OCI-LY1 (cell line): Measurements from ENCODE around the gene MOCS1.

Source experiments
- H2AFZ ChIP-seq: fragments of 200-600 bp; sonication (generic), shearing (Covaris generic); 2 replicates; pipeline ENCODE4 v1.6.0; 2014; ENCODE audit warnings: antibody characterized with exemption, mild to moderate bottlenecking, low read length
- H3F3A ChIP-seq: fragments of 200-600 bp; sonication (generic), shearing (Covaris generic); 2 replicates; pipeline ENCODE4 v1.6.0; 2014; ENCODE audit warnings: mild to moderate bottlenecking, antibody characterized with exemption, low read length, moderate library complexity; ENCODE audit not compliant: insufficient read depth
- H3K27ac ChIP-seq: fragments of 200-600 bp; sonication (generic); 2 replicates; pipeline ENCODE4 v1.5.1; 2014; ENCODE audit warnings: low read length, mixed run types, mild to moderate bottlenecking, low read depth; ENCODE audit not compliant: poor library complexity, severe bottlenecking
- H3K27me3 ChIP-seq: fragments of 200-600 bp; sonication (generic); 2 replicates; pipeline ENCODE4 v1.6.0; 2014; ENCODE audit warnings: antibody characterized with exemption, mild to moderate bottlenecking, low read length, moderate library complexity; ENCODE audit not compliant: insufficient read depth
- H3K36me3 ChIP-seq: fragments of 200-600 bp; sonication (generic); 2 replicates; pipeline ENCODE4 v1.6.1; 2014; ENCODE audit warnings: mild to moderate bottlenecking, antibody characterized with exemption, low read length, moderate library complexity, mixed read lengths; ENCODE audit not compliant: insufficient read depth
- H3K4me1 ChIP-seq: fragments of 200-600 bp; sonication (generic); 2 replicates; pipeline ENCODE4 v1.5.1; 2014; ENCODE audit warnings: mild to moderate bottlenecking, low read length, moderate library complexity; ENCODE audit not compliant: insufficient read depth, severe bottlenecking
- H3K4me2 ChIP-seq: fragments of 200-600 bp; sonication (generic), shearing (Covaris generic); 2 replicates; pipeline ENCODE4 v1.6.1; 2014; ENCODE audit warnings: low read length
- H3K4me3 ChIP-seq: fragments of 200-600 bp; sonication (generic); 2 replicates; pipeline ENCODE4 v1.5.1; 2014; ENCODE audit warnings: low read length, low read depth, mild to moderate bottlenecking, mixed read lengths; ENCODE audit not compliant: poor library complexity, severe bottlenecking
- H3K79me2 ChIP-seq: fragments of 200-600 bp; shearing (Covaris generic); 2 replicates; pipeline ENCODE4 v1.6.1; 2016; ENCODE audit warnings: mixed run types, low read length, mixed read lengths; ENCODE audit not compliant: insufficient read depth
- H3K9ac ChIP-seq: fragments of 200-600 bp; sonication (generic), shearing (Covaris generic); 2 replicates; pipeline ENCODE4 v1.6.1; 2014; ENCODE audit warnings: mild to moderate bottlenecking, low read length, mixed read lengths
- H3K9me2 ChIP-seq: fragments of 200-600 bp; sonication (generic), shearing (Covaris generic); 2 replicates; pipeline ENCODE4 v1.6.1; 2014; ENCODE audit warnings: low read depth, mild to moderate bottlenecking, low read length, mixed read lengths
- H3K9me3 ChIP-seq: fragments of 200-600 bp; shearing (Covaris generic); 2 replicates; pipeline ENCODE4 v1.6.1; 2014; ENCODE audit warnings: low read length, mixed read lengths
- H4K20me1 ChIP-seq: fragments of 200-600 bp; sonication (generic), shearing (Covaris generic); 2 replicates; pipeline ENCODE4 v1.6.0; 2016; ENCODE audit warnings: mild to moderate bottlenecking, low read length; ENCODE audit not compliant: insufficient read depth
- EZH2 ChIP-seq: fragments of 200-600 bp; sonication (generic), shearing (Covaris generic); IDR thresholded peaks from 2 replicates; pipeline ENCODE4 v1.8.0; 2017; ENCODE audit warnings: borderline replicate concordance, mixed run types, mild to moderate bottlenecking, antibody characterized with exemption, low read length, moderate library complexity, mixed read lengths
- TF ChIP-seq, protein P1 (sequence below): fragments of 200-600 bp; sonication (generic), shearing (Covaris generic); IDR thresholded peaks from 2 replicates; pipeline ENCODE4 v1.5.1; 2017; ENCODE audit warnings: mild to moderate bottlenecking, antibody characterized with exemption, low read length, moderate library complexity, mixed read lengths

The MOCS1 gene

DNA sequence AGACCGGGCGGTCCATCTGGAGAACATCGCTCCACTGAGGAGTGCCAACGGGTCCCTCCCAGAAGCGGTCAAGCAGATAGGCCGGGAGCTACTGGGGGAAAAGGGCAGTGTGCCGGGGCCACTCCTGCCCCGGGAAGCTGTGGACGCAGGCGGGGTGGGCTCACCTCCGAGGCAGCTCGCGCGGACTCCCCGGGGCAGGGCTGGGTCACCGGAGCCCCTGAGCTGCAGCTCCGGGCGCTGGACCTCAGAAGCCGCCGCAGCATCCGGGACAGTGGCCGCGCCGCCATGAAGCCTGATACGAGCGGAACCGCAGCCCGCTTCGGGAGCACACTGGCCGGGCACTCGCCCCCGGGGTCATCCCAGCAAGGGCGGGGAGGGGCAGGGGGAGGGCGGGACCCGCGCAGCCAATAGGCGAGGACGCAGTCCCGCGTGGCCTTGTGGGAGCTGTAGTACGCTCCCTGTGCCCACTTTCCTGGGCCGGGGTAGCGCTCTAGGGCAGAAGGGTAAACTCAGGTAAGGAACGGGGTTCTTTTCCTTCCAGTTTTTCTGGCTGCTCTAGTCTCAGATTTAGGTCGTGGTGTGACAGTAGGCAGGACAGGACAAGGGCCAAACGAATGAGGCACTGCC, at the start of gene MOCS1:
MOCS1 (minus strand) TSS at position 332 of the 627 bp plus-strand sequence; CDS start at position 287, 45 bp downstream.
- Histone ChIP-seq H3K9ac (no peak within 1 kb of the TSS), H3K4me2 (no peak within 1 kb of the TSS), H3K27me3 (no peaks in the 10 kb centered on the region), H3K4me1 (no peaks in the 10 kb centered on the region), H3K9me2 (no peaks in the 10 kb centered on the region), H4K20me1 (no peaks in the 10 kb centered on the region), H3K36me3 (no peaks in the 10 kb centered on the region), H3K79me2 (no peaks in the 10 kb centered on the region), H2AFZ (no peak within 1 kb of the TSS), H3K27ac (no peak within 1 kb of the TSS), H3F3A (no peaks in the 10 kb centered on the region), H3K9me3 (no peaks in the 10 kb centered on the region), H3K4me3 (no peak within 1 kb of the TSS)
- TF ChIP-seq, protein P1, sequence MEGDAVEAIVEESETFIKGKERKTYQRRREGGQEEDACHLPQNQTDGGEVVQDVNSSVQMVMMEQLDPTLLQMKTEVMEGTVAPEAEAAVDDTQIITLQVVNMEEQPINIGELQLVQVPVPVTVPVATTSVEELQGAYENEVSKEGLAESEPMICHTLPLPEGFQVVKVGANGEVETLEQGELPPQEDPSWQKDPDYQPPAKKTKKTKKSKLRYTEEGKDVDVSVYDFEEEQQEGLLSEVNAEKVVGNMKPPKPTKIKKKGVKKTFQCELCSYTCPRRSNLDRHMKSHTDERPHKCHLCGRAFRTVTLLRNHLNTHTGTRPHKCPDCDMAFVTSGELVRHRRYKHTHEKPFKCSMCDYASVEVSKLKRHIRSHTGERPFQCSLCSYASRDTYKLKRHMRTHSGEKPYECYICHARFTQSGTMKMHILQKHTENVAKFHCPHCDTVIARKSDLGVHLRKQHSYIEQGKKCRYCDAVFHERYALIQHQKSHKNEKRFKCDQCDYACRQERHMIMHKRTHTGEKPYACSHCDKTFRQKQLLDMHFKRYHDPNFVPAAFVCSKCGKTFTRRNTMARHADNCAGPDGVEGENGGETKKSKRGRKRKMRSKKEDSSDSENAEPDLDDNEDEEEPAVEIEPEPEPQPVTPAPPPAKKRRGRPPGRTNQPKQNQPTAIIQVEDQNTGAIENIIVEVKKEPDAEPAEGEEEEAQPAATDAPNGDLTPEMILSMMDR: no peak
- no peak for TF ChIP-seq EZH2

DNA sequence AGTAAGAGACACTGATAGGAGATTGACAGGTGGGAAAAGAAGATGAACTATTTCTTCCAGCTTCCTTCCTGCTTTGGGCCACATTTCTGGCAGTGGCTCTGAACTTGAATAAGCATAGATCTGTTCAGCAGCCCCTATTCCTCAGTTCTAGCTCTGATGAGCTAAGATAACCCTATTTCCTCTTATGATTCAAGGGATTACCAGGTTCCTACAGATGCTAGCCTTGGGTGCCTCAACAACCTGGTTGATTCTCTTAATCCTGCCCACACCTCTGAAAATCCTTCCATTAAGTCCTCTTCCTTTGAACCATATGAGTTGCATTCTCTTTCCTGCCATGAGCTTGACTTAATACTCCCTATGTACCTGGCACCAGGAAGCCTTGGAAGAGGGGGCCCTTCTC, 49.8 kb upstream of the MOCS1 start:
- Histone ChIP-seq H2AFZ (no peak overlapping the region), H3K36me3 (no peaks in the 10 kb centered on the region), H3K9me2 (no peaks in the 10 kb centered on the region), H4K20me1 (no peaks in the 10 kb centered on the region), H3K79me2 (no peaks in the 10 kb centered on the region), H3K27me3 (no peaks in the 10 kb centered on the region), H3K4me3 (no peak overlapping the region), H3K27ac (no peak overlapping the region), H3K4me2 (no peak overlapping the region), H3K4me1 (no peaks in the 10 kb centered on the region), H3K9me3 (no peaks in the 10 kb centered on the region), H3K9ac (no peak overlapping the region), H3F3A (no peaks in the 10 kb centered on the region)
- no peak for TF ChIP-seq EZH2
- TF ChIP-seq, protein P1: no peak

DNA sequence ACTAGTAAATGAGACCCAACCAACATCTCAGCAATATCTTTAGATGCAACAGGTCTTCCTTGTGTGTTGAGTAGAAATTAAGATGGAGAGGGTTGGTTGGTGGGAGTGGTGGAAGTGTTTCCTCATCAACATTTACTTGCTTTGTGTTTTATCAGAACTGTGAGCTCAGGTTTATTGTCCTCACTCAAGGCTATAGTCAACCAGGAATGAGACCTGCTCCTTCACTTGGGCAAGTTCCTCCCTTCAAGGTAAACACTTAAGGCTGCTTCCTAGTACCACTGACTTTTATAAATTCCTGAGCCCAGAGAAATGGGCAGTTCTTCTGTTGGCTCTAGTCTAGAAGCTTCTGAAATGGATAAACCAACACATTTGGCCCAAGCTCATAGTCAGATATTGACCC, 48.9 kb upstream of the MOCS1 start:
- H3K4me3 ChIP-seq: no peak overlapping the region
- H3K9ac ChIP-seq: no peak overlapping the region
- H3K27me3 ChIP-seq: no peaks in the 10 kb centered on the region
- no peaks in the 10 kb centered on the region for H3K4me1 ChIP-seq
- H3K4me2 ChIP-seq: no peak overlapping the region
- H3K27ac ChIP-seq: no peak overlapping the region
- no peaks in the 10 kb centered on the region for H4K20me1 ChIP-seq
- H2AFZ ChIP-seq: no peak overlapping the region
- H3K79me2 ChIP-seq: no peaks in the 10 kb centered on the region
- TF ChIP-seq, protein P1: no peak
- TF ChIP-seq EZH2: no peak
- no peaks in the 10 kb centered on the region for H3K36me3 ChIP-seq
- no peaks in the 10 kb centered on the region for H3K9me2 ChIP-seq
- no peaks in the 10 kb centered on the region for H3F3A ChIP-seq
- H3K9me3 ChIP-seq: no peaks in the 10 kb centered on the region
